ENCODE measurements around the gene YRDC.

- TF ChIP-seq CTCF (IDR thresholded peaks at IDR 0.05) (no peak), ZFX (IDR thresholded peaks at IDR 0.05; ENCODE audit: borderline replicate concordance) (no peak)
Measured at GRCh38 chr1:37759451-37759850, 48.6 kb downstream of the YRDC start.
